ENCODE measurements around the gene EEIG1.

EEIG1 gene

GRCh38 chr9:127942216-127943010 lies 38.4 kb downstream of the EEIG1 start:
- no peak for DNase-seq (ENCODE audit: low read depth in 2 of 2, low spot score in 1 of 2)

GRCh38 chr9:127941961-127942215 lies 38.9 kb downstream of the EEIG1 start:
- no peak for DNase-seq (ENCODE audit: low read depth in 2 of 2, low spot score in 1 of 2)

GRCh38 chr9:127941062-127941960 lies 39.5 kb downstream of the EEIG1 start:
- DNase-seq (ENCODE audit: low read depth in 2 of 2, low spot score in 1 of 2): no peak

- no peak for DNase-seq (ENCODE audit: low read depth in 2 of 2, low spot score in 1 of 2)
Measured at GRCh38 chr9:127940593-127940992, 40.2 kb downstream of the EEIG1 start.

GRCh38 chr9:127938298-127938690 lies 42.5 kb downstream of the EEIG1 start:
- DNase-seq (ENCODE audit: low read depth in 2 of 2, low spot score in 1 of 2): no peak

- DNase-seq (ENCODE audit: low read depth in 2 of 2, low spot score in 1 of 2): peak; percentile 49 to 68
Measured at GRCh38 chr9:127937388-127938297, 43.1 kb downstream of the EEIG1 start, which contains the start of gene DPM2. TSS of gene DPM2 (minus strand) at chr9:127937854. CDS start at chr9:127937820, 34 bp downstream.

- no peak for DNase-seq (ENCODE audit: low read depth in 2 of 2, low spot score in 1 of 2)
Measured at GRCh38 chr9:127937056-127937387, 43.8 kb downstream of the EEIG1 start.

GRCh38 chr9:127936347-127936852 lies 44.4 kb downstream of the EEIG1 start:
- DNase-seq (ENCODE audit: low read depth in 2 of 2, low spot score in 1 of 2): no peak

GRCh38 chr9:127935765-127936221 lies 45.0 kb downstream of the EEIG1 start:
- no peak for DNase-seq (ENCODE audit: low read depth in 2 of 2, low spot score in 1 of 2)

- no peak for DNase-seq (ENCODE audit: low read depth in 2 of 2, low spot score in 1 of 2)
Measured at GRCh38 chr9:127934986-127935385, 45.8 kb downstream of the EEIG1 start.

- no peak for DNase-seq (ENCODE audit: low read depth in 2 of 2, low spot score in 1 of 2)
Measured at GRCh38 chr9:127934248-127934647, 46.5 kb downstream of the EEIG1 start.

GRCh38 chr9:127931092-127931881 lies 49.5 kb downstream of the EEIG1 start:
- no peak for DNase-seq (ENCODE audit: low read depth in 2 of 2, low spot score in 1 of 2)
